Activated CD8-positive, alpha-beta memory T cell treated with anti-CD3 and anti-CD28 coated beads for 36 hours (primary cell): ENCODE data around the gene CFAP299. TPM values are rescaled to one million over a fixed set of nuclear protein-coding genes. Genes with fewer than 3 reads are reported as not detected.

ENCODE experiments used
- CTCF ChIA-PET: fragments of 350-600 bp; sonication (Branson Sonifier 250); formaldehyde crosslinking; loops from one replicate; lab custom pipeline; 2021; ENCODE audit warnings: antibody characterized with exemption; lab: Charles Lee
- POLR2A ChIA-PET: fragments of 350-600 bp; sonication (Branson Sonifier 250); formaldehyde crosslinking; loops from one replicate; lab custom pipeline; 2021; ENCODE audit warnings: antibody characterized with exemption; lab: Charles Lee
- total RNA-seq, 2 experiments: library from RNA; stranded (reverse); gene quantifications; one replicate each; pipeline ENCODE4 v1.2.3, GENCODE V29; 2021

CFAP299 gene
- total RNA-seq, 2 experiments from 2014 or later = not detected

DNA sequence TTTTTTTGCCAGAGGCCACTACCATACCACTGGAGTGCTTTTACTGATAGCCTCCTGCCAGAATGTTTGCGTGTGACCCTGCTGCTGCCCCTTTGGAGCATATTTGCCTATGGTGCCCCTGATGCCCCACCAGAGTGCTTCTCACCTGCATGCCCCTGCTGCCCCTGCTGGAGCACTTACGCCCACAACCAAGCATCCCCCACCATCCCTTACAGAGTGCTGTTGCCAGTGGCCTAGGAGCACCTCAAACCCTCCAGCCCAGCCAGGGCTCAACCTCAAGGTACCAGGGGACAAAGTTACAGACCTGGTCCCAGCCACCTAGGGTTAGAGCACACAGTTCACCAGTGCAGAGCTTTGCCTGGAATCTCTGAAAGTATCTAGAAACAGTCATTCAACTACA, 207.2 kb downstream of the CFAP299 start:
- ChIA-PET CTCF (no interaction called here), POLR2A (no interaction called here)

DNA sequence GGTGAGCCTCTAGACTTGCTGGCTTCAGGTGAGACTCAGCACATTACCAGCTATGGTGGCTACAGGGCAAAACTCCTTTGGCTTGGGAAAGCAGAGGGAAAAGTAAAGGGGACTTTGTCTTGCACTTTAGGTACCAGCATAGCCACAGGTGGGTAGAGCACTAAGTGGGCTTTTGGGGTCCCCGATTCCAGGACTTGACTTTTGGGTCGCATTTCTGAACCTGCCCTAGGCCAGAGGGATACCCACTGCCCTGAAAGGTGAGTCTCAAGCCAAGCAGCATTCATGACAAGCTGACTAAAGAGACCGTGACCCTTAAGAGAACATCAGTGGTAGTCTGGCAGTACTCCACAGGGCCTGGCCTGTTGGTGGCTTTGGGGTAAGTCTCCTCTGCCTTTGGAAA, 224.8 kb downstream of the CFAP299 start:
- ChIA-PET CTCF (no interaction called here), POLR2A (no interaction called here)

DNA sequence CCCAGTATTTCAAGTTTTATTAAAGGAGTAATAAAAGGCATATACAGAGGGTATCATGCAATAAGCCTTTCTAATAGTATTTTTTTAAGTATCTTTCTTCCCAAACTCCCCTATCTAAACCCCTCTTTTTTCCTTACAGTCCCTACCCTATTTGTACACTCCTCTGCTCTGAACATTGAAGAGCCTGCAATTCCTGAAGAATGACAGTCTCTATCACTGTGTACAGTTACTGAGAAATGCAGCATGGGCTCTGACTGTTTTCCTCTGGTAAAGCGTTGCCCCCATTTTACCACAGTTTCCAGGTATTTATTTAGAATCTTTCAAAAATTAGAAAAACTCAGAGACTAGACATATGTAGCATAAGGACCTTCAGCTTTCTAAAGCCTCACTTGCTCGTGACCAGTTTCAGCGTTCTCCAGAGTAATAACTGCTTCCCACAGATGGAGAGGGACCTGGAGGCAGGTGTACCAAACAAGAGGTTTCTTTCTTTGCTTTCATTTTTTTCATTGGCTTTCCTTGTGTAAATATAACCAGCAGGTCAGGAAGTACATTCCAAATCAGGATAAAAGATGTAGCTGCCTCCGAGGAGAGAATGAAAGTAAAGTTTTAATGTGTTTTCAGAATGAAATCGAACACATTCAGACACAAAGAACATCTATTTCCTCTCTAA, 230.8 kb downstream of the CFAP299 start:
- POLR2A ChIA-PET = no interaction called here
- CTCF ChIA-PET = no interaction called here

DNA sequence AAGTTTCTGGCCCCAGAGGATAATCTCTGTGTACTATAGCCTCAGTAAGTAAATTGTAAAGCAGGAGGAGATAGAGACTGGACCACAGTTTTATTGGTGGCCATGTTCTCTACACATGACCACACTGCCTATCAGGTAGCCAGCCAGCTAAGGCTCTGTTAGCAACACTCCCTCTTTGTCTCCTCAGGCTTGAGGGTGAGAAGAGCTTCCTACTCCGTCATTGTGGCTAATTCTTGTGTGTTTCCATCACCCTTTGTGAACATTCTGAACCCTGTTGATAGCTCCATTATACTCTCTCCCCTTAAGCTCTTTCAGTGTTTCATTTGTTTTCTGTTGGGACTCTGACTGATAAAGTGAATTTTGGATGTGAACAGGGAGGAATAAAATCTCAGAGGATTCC, 233.4 kb downstream of the CFAP299 start:
- POLR2A ChIA-PET = no interaction called here
- CTCF ChIA-PET = no interaction called here

DNA sequence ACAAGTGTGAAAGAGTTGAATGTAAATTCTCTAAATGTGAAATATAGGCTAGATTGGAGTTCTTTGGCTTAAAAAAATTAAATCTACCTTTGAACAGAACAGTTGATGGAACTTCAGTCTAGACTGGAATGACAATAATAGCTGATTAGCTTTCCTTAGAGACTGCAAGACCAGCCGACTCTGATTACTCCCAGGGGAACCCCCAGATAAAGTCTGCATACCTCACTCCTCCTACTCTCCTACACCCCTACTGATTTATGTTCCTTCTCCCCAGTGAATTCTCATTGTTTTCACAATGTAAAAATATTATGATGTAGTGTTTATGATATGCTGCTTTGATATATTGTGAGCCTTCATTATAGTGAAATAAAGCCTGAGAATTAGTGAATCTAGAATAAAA, 241.3 kb downstream of the CFAP299 start:
- CTCF ChIA-PET = interaction anchor here (0.6 to 0.7 kb wide), 2 partner anchors 29 to 86 kb away, joined by 3 to 5 read pairs; no protein-coding TSS in a partner anchor
- POLR2A ChIA-PET = no interaction called here

DNA sequence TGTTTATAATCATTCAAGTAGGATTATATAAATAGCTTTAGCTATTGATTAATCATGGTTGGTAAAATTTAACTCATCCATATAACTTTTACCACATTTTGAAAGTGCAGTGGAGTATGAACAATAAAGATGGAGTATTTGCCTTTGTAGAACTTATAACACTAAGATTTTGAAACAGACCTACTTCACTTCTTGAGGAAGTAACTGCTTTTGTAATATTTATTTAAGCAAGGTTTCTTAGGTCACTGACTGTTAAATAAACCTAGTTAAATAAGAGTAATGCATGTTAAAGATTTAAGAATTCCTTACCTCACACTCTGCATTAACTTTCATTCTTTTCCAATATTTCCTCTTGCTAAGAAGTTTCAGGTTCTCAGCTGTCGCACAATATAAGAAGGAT, 242.5 kb downstream of the CFAP299 start:
- POLR2A ChIA-PET = no interaction called here
- CTCF ChIA-PET = no interaction called here

DNA sequence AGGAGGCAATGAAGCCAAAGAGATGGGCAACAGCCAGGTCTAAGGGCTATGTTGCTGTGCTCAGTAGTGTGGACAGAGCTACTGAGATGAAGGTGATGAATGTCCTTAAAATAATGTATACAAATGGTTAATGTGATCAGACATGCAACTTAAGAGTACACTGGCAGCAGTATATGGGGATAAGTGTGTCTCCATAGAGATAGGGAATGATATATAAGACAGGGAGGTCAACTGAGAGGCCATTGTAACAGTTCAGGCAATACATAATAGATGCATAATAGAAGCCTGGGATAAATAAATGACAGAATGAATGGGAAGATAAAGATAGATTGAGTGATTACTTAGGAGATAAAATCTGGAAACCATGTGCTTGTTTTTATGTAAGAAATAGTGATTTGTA, 250.0 kb downstream of the CFAP299 start:
- ChIA-PET CTCF (no interaction called here), POLR2A (no interaction called here)

DNA sequence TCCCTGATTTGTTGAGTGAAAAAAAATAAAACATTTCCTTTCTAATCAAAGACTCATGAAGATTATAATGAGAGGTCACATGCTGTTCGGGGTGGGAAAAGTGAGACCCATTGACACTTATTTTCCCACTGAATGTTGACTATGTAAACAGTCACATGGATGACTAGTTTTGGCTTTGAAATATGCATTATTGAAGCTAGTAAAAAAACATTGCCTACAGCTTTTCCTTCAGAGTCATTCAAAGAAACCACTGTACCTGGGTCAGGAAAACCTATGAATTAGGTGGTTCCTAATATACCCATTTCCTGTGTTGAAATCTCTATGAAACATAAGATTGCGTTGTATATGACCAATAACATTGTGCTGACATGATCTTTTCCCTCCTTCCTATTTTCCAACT, 251.2 kb downstream of the CFAP299 start:
- POLR2A ChIA-PET = no interaction called here
- CTCF ChIA-PET = no interaction called here

DNA sequence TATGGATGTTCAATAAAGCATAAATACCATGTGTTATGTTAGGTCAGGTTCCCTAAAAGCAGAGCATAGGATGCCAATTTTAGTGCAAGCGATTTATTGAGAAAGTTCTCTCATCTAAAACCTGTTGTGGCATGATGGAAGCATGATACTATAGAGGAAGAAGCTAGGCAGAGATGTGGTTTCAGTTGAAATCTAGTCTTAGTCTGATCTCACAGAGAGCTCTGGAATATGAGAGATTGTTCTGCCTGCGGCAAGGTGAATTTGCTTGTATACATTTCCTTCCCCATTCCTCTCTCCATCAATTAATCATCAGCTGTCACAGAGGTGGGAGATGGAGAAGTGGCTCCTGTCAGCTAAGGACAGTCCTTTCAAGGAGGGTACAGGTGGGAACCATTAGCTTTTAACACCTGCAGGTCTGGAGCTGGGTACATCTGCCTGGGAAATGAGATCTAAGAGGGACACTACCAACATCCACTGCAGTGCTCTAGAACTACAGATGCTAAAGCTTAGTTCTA, 252.4 kb downstream of the CFAP299 start:
- ChIA-PET CTCF (no interaction called here), POLR2A (no interaction called here)

DNA sequence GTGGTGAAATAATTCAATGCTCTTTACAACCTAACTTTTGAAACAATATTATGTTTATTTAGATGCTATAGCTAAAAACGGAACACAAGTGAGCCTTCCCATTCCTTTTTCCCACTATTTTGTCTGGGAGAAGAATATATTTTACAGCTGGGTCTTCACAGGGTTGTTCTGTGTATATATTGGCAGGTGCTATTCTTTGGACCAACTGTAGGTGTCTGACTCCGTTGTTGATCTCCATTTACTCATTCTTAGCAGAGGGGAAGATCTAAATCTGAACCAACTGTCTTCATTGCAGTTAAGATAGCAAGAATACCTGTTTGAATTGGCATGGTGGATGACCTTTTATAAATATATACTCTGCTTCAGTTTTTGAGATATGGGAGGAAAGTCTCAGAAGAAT, 257.4 kb downstream of the CFAP299 start:
- POLR2A ChIA-PET = no interaction called here

DNA sequence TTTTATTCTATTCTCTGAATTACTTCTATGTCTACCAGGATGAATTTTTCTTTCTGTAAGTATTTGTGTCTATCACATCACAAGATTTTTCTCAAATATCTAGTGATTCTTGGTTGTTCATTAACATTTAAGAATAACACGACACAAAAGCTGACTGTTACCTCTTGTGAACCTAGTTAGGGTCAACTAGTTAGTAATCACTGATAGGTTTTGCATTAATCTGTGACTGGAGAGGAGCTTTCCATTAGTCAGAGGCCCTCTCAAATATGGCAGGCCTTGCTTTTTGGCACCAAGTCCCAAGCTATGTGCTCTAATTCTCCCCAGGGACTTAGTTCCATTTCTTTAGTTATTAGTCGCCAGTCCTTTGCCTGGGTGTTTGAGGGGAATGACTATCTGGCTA, 259.2 kb downstream of the CFAP299 start:
- POLR2A ChIA-PET = no interaction called here
- CTCF ChIA-PET = no interaction called here

More for the DNA sequence above, 257.4 kb downstream of the CFAP299 start:
- CTCF ChIA-PET = no interaction called here

DNA sequence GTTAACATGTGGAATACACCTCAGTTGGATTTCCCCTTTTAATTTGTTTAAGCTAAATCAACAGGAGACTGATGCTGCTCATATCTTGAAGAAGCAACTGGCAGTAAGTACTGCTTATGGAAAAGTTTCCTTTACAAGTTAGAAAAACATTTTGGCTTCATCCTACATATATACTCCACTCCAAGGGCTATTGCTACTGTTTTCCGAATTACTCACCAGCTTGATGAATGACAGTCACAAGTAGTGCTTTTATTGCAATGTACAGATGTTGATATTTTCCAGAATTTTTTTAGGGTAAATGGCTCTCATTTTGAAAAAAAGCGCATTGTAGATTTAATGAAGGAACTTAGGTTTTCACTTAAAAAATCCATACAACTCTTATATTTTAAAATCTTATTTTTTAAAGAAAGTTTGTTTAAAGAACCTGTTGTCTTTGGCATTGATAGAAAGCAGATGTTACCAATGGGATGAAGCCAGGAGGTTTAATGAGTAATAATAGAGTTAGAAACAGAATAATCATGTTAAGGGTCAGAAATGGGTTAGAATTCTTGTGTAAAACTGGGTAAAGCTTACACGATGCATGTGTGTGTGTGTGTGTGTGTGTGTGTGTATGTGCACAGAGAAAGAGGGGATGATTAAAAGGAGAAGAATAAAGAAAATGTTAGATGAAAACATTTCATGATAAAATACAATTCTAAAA, 272.9 kb downstream of the CFAP299 start:
- POLR2A ChIA-PET = no interaction called here
- CTCF ChIA-PET = no interaction called here

DNA sequence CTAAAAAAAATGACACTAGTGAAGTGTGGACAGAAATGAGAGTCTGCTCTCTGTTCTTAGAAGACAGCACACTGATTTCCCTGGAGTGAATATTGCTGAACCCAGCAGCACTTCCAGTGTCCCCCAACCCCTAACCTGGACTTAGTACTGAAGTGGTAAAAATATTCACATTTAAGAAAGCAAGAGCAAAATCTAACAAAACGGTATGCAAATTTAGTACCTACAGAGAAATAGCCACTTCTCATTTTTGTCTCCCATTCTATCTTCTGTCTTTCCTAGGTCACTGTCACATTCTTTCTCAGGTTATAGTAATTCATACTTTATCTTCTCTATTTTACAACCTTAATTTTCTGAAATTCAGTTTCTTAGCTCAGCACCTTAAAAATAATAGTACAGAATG, 274.7 kb downstream of the CFAP299 start:
- POLR2A ChIA-PET = no interaction called here
- CTCF ChIA-PET = no interaction called here

DNA sequence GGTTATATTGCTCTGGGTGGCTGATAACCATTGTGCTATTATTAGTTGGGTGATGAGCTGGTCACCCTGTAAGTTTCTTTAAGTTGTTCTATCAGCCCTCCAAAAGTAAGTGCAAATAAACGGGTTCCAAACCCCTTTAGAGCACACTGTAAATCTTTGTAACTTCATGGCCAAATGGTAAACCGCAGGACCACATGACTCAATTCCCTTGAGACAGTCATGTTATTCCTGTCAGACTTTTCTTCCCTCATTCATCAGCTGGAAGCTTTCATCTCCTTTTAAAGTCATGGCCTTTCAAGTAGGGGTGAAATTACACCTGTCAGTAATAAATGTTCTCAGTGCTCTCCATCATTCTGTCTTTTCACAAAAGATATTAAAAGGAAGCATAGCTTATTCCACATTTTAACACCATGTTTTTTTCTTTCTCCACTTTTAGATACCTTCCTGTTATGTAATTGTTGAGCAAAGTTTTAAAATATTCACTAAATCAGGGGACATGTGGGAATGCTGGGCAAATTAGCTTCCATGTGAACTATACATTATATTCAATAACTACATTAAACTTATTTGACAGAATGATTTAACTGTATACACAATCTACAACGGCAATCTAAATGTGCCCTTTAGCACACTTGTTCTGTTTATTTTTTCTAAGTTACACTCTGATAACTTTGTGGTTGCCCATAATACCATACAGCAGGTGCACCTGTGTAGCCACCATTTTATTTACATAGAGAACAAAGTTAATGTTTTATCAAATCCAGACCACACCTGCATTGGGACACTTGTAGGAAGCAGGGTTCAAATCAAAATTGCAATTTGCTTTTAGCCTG, 275.5 kb downstream of the CFAP299 start:
- POLR2A ChIA-PET = no interaction called here
- CTCF ChIA-PET = no interaction called here

DNA sequence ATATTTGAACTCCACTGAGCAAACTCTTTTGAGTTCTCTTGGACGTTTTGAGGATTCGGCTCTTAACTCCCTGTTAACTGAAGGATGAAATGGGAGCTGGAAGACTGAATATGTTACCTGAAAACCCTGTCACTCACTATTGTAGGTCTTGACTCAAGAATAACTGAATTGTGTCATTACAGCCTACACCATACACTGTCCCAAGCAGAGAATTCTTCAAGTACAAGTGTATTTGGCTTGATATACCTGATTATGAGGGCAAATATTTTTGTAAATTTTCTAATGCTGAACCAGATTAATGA, 276.1 kb downstream of the CFAP299 start:
- CTCF ChIA-PET = no interaction called here

DNA sequence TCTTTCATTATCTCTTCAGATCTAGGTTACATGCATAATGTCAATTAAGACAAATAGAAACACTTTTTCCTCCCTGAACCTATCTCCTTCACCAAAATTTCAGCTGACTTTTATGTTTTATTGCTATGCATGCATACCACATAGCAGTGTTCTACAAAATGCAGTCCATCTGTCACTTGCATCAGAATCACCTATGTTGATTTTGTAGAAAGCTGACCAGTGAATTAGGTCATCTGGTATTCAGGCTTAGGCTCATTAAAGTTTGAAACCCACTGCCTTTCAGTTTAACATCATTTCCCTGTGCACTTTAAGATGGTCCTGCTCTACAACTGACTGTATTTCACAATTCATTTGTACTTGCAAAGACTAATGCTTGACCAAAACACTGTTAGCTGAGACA, 277.9 kb downstream of the CFAP299 start:
- ChIA-PET POLR2A (no interaction called here), CTCF (no interaction called here)

More for the DNA sequence above, 276.1 kb downstream of the CFAP299 start:
- POLR2A ChIA-PET = no interaction called here

DNA sequence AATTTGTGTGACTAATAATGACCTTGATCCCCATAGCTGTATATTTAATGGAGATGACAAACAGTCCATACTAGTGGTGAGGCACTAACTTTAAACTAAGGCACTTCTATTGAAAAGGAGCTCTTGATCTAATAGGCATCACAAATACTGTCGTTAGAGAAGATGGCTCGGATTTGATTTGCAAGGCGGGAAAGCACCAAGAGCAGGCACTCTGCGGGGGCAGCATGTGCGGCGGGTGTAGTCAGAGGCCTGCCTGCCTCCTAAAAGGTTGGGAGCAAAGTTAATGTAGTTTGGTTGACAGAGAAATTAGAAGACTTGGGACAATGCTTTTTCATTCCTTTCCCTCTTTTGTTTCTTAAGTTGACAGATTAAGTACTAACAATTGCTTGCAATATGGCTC, 278.8 kb downstream of the CFAP299 start:
- ChIA-PET POLR2A (no interaction called here), CTCF (no interaction called here)

DNA sequence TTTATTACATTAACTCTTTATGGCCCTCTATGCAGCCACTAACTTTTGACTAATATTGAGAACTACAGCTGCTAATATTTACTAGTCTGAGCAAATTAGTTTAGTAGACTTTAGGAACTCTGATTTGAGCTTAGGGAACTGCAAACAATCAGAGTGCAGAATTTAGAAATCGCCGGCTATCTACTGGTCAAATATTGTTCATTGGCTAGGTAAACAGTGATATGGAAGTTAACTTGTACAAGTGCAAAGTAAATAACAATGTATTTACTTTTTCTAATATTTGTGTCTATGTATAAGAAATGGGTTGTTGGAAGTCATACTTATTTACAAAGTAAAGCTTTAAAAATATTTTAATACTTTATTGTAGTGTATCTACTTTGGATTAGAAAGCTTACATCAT, 279.6 kb downstream of the CFAP299 start:
- CTCF ChIA-PET = no interaction called here
- POLR2A ChIA-PET = no interaction called here

DNA sequence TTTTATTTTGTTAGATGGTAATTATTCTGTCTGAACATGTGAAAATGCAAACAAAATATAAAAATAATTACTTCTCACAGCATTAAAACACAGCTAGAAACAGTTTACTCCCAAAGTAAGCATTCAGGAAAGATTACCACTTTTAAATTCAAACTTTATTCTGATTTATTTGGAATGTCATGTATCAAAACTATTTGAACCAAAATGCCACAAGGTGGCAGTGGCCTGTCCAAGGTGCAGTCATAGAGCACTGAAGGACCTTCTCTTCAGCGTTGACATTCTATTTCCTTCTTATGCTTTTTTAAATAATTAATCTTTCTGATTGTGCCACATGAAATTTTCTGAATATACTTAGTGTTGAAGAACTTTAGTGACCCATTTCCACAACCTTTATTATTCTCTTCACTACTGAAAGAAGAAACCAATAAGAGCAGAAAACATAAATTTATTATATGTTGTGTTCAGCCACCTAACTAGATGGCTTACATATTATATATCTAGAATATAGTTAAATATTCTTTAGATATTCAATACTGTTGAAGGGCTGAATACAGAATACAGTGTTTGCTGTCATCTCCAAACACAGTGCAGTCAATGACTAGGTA, 283.6 kb downstream of the CFAP299 start:
- ChIA-PET CTCF (no interaction called here), POLR2A (no interaction called here)

DNA sequence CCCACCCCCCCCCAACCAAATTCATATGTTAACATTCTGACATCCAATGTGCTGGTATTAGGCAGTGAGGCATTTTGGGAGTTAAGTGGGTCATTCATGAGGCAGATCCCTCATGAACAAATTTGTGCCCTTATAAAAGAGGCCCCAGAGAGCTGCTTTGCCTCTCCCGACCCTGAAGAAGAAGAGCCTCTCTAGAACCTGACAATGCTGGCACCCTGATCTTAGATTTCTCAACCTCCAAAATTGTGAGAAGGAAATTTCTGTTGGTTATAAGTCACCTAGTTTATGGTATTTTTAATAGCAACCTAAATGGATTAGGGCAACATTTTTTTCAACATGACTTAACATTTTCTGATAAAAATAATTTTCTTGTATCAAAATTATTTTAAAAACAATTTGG, 296.3 kb downstream of the CFAP299 start:
- ChIA-PET POLR2A (no interaction called here), CTCF (no interaction called here)
